MM.1S (cell line): ENCODE data around the gene TLCD3A.

ENCODE experiments used
- DNase-seq: peaks from one replicate; pipeline ENCODE4 v3.0.0-alpha.2; 2015
- H2AFZ ChIP-seq: fragments of 300-600 bp; sonication (generic); 2 replicates; pipeline ENCODE4 v1.6.0; 2016; ENCODE audit warnings: antibody characterized with exemption, low read length
- H3F3A ChIP-seq: fragments of 300-600 bp; sonication (generic); 2 replicates; pipeline ENCODE4 v1.6.1; 2016; ENCODE audit warnings: mild to moderate bottlenecking, antibody characterized with exemption, low read length, moderate library complexity, mixed read lengths; ENCODE audit not compliant: insufficient read depth
- H3K27ac ChIP-seq: fragments of 300-600 bp; sonication (generic); 2 replicates; pipeline ENCODE4 v1.5.1; 2016; ENCODE audit warnings: mild to moderate bottlenecking, low read length
- H3K27me3 ChIP-seq: fragments of 300-600 bp; sonication (generic); replicated peaks from 2 replicates; pipeline ENCODE4 v1.6.0; 2016; ENCODE audit warnings: low read length; ENCODE audit not compliant: insufficient read depth
- H3K36me3 ChIP-seq: fragments of 300-600 bp; sonication (generic); replicated peaks from 2 replicates; pipeline ENCODE4 v1.6.1; 2016; ENCODE audit warnings: mild to moderate bottlenecking, low read length, mixed read lengths; ENCODE audit not compliant: insufficient read depth
- H3K4me1 ChIP-seq: fragments of 300-600 bp; sonication (generic); 2 replicates; pipeline ENCODE4 v1.6.1; 2016; ENCODE audit warnings: low read length, mixed read lengths
- H3K4me2 ChIP-seq: fragments of 300-600 bp; sonication (generic); 2 replicates; pipeline ENCODE4 v1.6.0; 2016; ENCODE audit warnings: low read depth, low read length
- H3K4me3 ChIP-seq: fragments of 300-600 bp; sonication (generic); 2 replicates; pipeline ENCODE4 v1.5.1; 2016; ENCODE audit warnings: low read length, mixed read lengths
- H3K79me2 ChIP-seq: fragments of 300-600 bp; sonication (generic); 2 replicates; pipeline ENCODE4 v1.6.1; 2016; ENCODE audit warnings: mixed run types, low read length, mixed read lengths
- H3K9ac ChIP-seq: fragments of 300-600 bp; sonication (generic); 2 replicates; pipeline ENCODE4 v1.6.1; 2016; ENCODE audit warnings: low read length, mixed read lengths
- H3K9me2 ChIP-seq: fragments of 300-600 bp; sonication (generic); replicated peaks from 2 replicates; pipeline ENCODE4 v1.6.1; 2016; ENCODE audit warnings: mild to moderate bottlenecking, low read length, mixed read lengths; ENCODE audit not compliant: insufficient read depth
- H3K9me3 ChIP-seq: fragments of 300-600 bp; sonication (generic); replicated peaks from 2 replicates; pipeline ENCODE4 v1.6.1; 2016; ENCODE audit warnings: mild to moderate bottlenecking, low read length, mixed read lengths; ENCODE audit not compliant: insufficient read depth
- H4K20me1 ChIP-seq: fragments of 300-600 bp; sonication (generic); 2 replicates; pipeline ENCODE4 v1.6.1; 2016; ENCODE audit warnings: mild to moderate bottlenecking, low read length, moderate library complexity, mixed read lengths; ENCODE audit not compliant: insufficient read depth
- EZH2 ChIP-seq: fragments of 300-600 bp; sonication (generic); optimal IDR thresholded peaks from 2 replicates; pipeline ENCODE3; 2017; ENCODE audit warnings: low read depth, mild to moderate bottlenecking, antibody characterized with exemption, low read length, mixed read lengths
- EZH2phosphoT487 ChIP-seq: fragments of 300-600 bp; sonication (generic); IDR thresholded peaks from 2 replicates; pipeline ENCODE4 v1.6.1; 2018; ENCODE audit warnings: antibody characterized with exemption, low read length
- TF ChIP-seq, protein P1 (sequence below): fragments of 300-600 bp; sonication (generic); IDR thresholded peaks from 2 replicates; pipeline ENCODE4 v1.5.1; 2016; ENCODE audit warnings: antibody characterized with exemption, low read length, mixed read lengths

The TLCD3A gene

DNA sequence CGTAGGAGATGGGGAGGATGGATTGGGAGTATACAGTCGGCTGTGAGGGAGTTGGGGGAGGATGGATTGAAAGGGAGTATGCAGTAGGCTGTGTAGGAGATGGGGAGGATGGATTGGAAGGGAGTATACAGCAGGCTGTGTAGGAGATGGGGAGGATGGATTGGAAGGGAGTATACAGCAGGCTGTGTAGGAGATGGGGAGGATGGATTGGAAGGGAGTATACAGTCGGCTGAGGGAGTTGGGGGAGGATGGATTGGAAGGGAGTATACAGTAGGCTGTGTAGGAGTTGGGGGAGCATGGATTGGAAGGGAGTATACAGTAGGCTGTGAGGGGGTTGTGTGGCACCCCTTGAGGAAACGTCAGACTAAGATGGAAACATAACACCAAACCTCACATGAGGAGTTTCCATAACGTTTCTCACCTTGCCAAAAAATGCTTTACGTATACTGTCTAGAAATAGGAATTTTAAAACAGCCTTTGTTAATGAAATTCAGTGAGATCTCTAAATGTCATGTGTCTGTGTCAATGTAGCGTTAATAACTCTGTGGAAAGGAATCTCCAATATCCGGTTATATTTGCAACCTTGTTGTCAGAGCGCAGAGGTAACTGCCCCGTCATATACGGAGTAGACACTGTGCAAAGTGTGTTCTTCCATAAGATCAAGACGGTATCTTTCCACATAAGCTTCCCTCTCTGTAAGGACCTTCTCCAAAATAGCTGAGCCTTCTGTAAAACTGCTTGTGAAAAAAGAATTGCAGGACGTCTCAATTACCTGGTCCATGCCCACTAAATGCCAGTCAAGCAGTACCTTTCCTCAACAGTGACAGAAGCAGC, 11.5 kb upstream of the TLCD3A start:
- no peak for TF ChIP-seq EZH2
- TF ChIP-seq, protein P1, sequence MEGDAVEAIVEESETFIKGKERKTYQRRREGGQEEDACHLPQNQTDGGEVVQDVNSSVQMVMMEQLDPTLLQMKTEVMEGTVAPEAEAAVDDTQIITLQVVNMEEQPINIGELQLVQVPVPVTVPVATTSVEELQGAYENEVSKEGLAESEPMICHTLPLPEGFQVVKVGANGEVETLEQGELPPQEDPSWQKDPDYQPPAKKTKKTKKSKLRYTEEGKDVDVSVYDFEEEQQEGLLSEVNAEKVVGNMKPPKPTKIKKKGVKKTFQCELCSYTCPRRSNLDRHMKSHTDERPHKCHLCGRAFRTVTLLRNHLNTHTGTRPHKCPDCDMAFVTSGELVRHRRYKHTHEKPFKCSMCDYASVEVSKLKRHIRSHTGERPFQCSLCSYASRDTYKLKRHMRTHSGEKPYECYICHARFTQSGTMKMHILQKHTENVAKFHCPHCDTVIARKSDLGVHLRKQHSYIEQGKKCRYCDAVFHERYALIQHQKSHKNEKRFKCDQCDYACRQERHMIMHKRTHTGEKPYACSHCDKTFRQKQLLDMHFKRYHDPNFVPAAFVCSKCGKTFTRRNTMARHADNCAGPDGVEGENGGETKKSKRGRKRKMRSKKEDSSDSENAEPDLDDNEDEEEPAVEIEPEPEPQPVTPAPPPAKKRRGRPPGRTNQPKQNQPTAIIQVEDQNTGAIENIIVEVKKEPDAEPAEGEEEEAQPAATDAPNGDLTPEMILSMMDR, result no peak
- TF ChIP-seq EZH2phosphoT487, result no peak
- no peak overlapping the region for H3K9ac ChIP-seq
- no peaks in the 10 kb centered on the region for H4K20me1 ChIP-seq
- no peak overlapping the region for H3K4me3 ChIP-seq
- H3K36me3 ChIP-seq, result no peaks in the 10 kb centered on the region
- H3K9me3 ChIP-seq, result no peaks in the 10 kb centered on the region
- H2AFZ ChIP-seq, result no peak overlapping the region
- H3K79me2 ChIP-seq, result no peaks in the 10 kb centered on the region
- H3K4me2 ChIP-seq, result no peak overlapping the region
- H3K9me2 ChIP-seq, result no peaks in the 10 kb centered on the region
- no peaks in the 10 kb centered on the region; the same call in 1 of the 2 replicates for H3F3A ChIP-seq
- H3K27me3 ChIP-seq, result peaks cover 36% of the 10 kb centered on the region
- H3K4me1 ChIP-seq, result no peaks in the 10 kb centered on the region
- H3K27ac ChIP-seq, result no peak overlapping the region
- DNase-seq, result no peak

DNA sequence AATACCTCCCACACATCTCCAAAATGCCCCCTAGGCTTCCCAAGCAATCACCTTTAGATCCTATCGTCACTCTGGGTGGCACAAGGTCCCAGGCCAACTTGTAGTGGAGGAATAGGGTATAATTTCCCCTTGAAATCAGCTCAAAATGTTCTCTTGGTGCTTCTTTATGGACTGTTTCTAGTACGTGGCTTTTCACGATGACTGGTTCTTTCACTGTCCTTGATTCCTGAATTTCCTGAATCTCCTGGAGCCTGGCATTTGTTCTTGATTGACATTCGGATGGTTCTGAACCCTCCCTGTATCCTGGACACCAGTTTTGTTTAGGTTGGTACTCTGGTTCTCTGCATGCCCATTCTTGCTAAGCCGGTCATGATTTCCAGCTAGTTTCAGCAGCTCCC, 10.9 kb upstream of the TLCD3A start:
- no peak overlapping the region for H2AFZ ChIP-seq
- peaks cover 42% of the 10 kb centered on the region for H3K27me3 ChIP-seq
- no peak for DNase-seq
- no peak overlapping the region for H3K9ac ChIP-seq
- H3K9me2 ChIP-seq, result no peaks in the 10 kb centered on the region
- no peaks in the 10 kb centered on the region for H3F3A ChIP-seq
- H3K4me2 ChIP-seq, result no peak overlapping the region
- H4K20me1 ChIP-seq, result no peaks in the 10 kb centered on the region
- H3K27ac ChIP-seq, result no peak overlapping the region
- H3K4me3 ChIP-seq, result no peak overlapping the region
- no peaks in the 10 kb centered on the region for H3K9me3 ChIP-seq
- H3K4me1 ChIP-seq, result no peaks in the 10 kb centered on the region
- TF ChIP-seq, protein P1, result no peak
- TF ChIP-seq EZH2phosphoT487, result no peak
- TF ChIP-seq EZH2, result no peak
- no peaks in the 10 kb centered on the region for H3K79me2 ChIP-seq
- H3K36me3 ChIP-seq, result no peaks in the 10 kb centered on the region

DNA sequence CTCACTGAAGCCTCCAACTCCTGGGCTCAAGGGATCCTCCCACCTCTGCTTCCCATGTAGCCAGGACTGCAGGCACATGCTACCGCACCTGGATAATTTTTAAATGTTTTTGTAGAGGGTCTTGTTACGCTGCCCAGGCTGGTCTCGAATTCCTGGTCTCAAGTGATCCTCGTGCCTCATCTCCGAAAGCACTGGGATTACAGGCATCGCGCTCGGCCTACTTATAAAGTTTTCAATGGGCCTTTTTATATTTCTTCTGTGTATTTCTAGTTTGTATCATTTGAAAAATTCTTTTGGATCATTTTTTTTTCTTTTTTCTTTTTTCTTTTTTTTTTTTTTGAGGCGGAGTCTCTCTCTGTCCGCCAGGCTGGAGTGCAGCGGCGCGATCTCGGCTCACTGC, 7.3 kb upstream of the TLCD3A start:
- no peaks in the 10 kb centered on the region for H3K36me3 ChIP-seq
- H3K9me2 ChIP-seq, result no peaks in the 10 kb centered on the region
- no peak overlapping the region for H3K27ac ChIP-seq
- H3F3A ChIP-seq, result no peaks in the 10 kb centered on the region
- no peak for DNase-seq
- H3K4me1 ChIP-seq, result no peaks in the 10 kb centered on the region
- no peak overlapping the region for H3K4me3 ChIP-seq
- no peaks in the 10 kb centered on the region for H3K9me3 ChIP-seq
- H4K20me1 ChIP-seq, result no peaks in the 10 kb centered on the region
- H3K9ac ChIP-seq, result no peak overlapping the region
- no peak overlapping the region for H3K4me2 ChIP-seq
- H3K27me3 ChIP-seq, result peaks cover 42% of the 10 kb centered on the region
- H3K79me2 ChIP-seq, result no peaks in the 10 kb centered on the region
- no peak overlapping the region for H2AFZ ChIP-seq
- TF ChIP-seq, protein P1, result no peak
- TF ChIP-seq EZH2 (no peak), EZH2phosphoT487 (no peak)
